Right hindlimb (tissue), 1 donor: Measurements from ENCODE around the gene ADK.
"Not testable (repeated sequence)": the region's sequence is repeated elsewhere in the genome, so short reads cannot be mapped to it uniquely, and the experiment has no call there.

Experiments
- DNase-seq: peaks from one replicate; pipeline ENCODE4 v3.0.0-alpha.2; 2018

ADK gene

GRCh38 chr10:74434547-74434946, 283.5 kb downstream of the ADK start:
- no peak for DNase-seq

GRCh38 chr10:74436523-74437170, 285.6 kb downstream of the ADK start:
- no peak for DNase-seq

DNA sequence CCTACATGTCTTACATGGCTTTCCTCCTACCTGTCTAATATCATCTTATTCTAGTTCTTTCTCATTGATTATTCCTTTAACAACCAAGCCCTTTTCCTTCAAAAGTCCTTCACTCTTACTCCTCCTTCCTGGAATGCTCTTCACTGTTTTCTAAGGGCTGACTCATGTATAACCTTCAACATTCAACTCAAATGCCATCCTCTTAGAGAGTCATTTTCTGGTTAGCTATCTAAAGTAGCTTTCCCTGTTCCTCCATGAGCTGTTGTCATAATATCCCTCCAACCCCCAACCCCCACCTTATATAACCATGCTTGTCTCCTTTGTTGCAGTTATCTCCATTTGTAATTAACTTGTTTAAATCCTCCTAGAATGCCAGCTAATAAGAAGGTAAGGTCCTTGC, 286.8 kb downstream of the ADK start:
- DNase-seq, result no peak

DNA sequence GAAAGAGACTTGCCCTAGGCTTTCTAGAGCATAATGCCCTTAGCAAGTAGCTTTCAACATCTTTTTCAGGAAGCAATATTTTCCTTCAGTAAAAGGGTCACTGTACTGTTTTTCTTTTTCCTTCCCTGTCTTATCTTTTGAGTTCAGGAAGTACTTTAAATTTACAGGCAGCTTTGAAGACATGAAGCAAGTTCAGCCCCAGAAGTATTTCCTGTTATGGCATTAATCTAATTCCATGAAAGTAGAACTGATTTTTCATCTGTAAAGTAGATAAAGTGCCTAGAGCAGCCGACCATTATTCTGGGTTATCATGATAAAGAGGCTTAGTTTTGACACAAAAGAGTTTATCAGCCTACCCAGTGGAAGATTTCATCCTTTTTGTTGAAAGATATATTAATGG, 288.2 kb downstream of the ADK start:
- DNase-seq, result no peak

DNA sequence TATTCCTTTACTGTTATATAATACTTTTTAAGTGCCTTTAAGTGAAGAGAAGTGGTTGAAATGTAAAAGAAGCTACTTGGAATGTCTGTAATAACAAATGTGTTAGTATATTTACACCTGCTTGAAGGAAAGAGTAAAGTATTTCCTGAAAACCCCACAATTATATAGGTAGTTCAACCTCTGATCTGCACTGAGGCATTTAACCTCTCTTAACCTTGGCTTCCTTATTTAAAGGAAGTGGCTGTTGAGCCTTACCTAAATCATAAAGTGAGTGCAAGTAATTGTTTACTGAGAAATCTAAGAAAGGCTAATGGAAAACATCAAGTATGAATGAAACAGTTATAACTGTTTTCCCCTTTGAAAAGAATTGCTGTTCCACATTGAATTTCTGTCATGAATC, 294.5 kb downstream of the ADK start:
- DNase-seq, result no peak

DNA sequence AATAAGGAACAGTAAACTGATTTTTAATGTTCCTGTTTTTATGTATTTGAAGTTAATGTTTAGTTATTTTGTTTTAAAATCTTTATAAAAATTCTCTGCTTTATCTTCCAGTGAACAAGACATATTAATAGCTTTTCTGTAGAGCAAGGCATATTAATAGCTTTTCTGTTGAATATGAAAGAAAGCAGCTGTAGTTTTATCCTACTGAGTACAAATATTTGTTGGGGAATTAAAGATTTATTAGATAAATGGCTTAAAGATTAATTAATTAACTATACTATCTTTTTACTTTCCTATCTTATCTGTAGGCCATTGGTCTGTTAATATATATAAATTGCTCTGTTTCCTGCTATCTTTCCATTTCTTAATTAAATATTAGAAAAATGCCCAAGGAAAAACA, 299.6 kb downstream of the ADK start:
- DNase-seq, result no peak

DNA sequence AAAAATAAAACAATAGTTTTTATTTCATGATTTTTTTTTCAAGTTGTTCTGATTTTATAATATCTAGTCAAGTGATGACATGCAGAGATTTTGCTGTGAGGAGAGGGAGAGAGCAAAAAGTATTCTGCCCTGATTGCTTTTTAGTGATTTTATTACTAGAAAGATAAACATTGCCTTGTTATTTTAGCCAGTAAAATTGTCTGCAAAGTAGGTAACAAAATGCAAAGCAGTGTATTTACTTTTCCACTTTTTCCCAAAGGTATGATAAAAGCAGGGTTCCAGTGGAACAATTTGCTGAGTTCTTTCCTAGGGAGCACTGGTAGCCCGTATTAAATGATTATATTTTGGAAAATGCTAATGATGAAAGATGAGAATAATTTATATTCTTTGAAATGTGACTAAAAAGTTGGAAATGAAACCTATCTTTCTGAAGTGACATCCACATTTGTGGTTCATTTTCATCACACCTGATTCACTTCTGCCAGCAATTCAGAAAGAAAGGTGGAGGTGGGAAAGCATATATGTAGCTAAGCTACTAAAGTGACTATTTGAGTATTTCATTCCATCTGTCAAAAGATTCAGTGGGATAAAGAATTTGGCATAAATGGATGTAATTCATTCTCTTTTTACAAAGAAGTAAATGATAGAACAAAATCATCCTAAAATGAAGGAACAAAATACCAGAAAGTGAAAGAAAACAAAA, 300.3 kb downstream of the ADK start:
- no peak for DNase-seq

DNA sequence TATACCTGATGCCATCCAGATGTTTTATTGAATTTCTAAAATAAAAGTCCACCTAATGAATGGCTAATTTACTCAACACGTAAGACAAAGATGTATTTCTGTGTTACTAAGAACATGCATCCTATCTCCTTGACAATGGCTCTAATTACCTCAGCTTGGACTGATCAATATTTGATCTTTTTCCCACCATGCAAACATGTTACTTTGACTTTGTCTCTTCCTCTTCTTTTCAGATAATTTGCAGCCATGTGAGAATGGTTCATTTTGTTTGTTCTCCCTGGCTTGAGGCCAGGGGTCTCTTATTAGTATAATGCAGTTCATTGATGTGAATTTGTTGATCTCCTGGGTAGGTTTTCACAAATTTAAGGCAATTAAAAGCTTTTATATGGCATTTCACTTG, 302.1 kb downstream of the ADK start:
- DNase-seq, result no peak

DNA sequence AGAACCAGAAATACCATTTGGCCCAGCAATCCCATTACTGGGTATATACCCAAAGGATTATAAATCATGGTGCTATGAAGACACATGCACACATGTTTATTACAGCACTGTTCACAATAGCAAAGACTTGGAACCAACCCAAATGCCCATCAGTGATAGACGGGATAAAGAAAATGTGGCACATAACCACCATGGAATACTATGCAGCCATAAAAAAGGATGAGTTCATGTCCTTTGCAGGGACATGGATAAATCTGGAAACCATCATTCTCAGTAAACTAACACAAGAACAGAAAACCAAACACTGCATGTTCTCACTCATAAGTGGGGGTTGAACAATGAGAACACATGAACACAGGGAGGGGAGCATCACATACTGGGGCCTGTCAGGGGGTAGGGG, 306.5 kb downstream of the ADK start:
- not testable (repeated sequence) for DNase-seq

DNA sequence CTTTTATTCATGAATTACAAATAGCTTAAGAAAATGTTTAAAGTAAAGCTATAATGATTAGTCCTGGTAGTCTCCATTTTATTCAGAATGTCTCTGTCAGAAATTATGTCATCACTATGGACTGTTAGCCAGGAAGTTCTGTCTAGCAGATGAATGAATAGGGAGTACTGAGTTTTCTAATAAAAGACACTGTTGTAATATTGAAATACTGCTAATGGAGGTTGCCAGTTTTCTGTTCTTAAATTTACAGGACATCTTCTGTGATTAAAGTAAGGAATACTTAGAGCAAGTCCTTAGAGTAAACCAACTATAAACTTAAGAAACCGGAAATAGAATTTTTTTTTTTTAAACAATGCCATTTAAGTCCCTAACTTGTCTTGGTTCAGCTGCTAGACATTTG, 309.8 kb downstream of the ADK start:
- no peak for DNase-seq

- DNase-seq, result no peak
These were observed 323.1 kb downstream of the ADK start for GRCh38 chr10:74474022-74474713.

DNA sequence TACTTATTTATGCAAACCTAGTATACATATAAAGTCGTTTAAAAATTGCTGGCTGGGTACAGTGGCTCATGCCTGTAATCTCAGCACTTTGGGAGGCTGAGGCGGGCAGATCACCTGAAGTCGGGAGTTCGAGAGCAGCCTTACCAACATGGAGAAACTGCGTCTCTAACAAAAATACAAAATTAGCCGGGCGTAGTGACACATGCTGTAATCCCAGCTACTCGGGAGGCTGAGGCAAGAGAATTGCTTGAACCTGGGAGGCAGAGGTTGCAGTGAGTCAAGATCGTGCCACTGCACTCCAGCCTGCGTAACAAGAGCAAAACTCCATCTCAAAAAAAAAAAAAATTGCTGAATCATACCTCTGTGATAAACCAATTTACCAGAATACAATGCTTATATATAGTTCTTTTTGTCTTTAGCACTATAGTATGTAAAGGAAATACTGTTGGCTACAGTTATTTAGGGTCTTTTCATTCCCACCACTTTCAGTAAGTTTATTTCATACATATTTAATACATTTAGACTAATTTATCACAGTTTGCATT, 325.2 kb downstream of the ADK start:
- not testable (repeated sequence) for DNase-seq

- DNase-seq, result no peak
These were observed 329.8 kb downstream of the ADK start for GRCh38 chr10:74480778-74481177.

DNA sequence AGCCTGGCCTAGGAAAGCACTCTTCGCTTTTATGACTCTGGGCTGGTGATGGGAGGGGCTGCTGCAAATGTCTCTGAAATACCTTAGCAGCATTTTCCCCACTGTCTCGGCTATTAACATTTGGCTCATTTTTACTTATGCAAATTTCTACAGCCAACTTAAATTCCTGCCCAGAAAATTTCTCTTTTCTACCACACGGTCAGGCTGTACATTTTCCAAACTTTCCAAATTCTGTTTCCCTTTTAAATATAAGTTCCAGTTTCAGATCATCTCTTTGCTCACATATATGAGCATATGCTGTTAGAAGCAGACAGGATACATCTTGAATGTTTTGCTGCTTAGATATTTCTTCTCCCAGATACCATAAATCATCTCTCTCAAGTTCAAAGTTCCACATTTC, 332.3 kb downstream of the ADK start:
- no peak for DNase-seq

DNA sequence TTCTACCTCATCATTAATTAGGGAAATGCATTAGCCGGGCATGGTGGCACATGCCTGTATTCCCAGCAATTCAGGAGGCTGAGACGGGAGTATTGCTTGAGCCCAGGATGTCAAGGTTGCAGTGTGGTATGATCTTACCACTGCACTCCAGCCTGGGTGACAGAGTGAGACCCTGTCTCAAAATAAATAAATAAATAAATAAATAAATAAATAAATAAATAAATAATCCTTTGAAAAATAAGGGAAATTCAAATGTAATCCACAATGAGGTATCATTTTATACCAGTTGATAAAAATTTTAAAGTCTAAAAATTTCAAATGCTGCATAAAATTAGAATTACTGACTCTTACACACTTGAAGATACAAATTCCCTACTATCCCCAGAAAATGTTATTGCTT, 334.3 kb downstream of the ADK start:
- no peak for DNase-seq

GRCh38 chr10:74486659-74487058, 335.6 kb downstream of the ADK start:
- DNase-seq, result no peak

DNA sequence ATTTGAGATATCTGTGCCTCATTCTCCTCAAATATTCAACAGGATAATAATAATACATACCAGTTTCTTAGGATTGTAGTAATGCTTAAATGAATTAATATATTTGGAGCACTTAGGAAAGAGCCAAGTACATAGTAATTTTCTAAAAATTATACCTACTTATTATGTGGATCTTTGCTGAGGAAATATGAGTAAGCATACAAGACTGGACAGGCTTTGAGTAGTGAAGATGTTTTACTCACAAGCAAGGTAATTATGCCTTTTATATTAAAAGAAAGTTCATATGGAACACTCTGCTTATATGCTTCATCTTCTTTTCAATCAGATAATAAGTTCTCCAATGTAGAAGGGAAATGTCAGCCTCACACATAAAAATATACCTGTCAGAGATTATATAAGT, 337.9 kb downstream of the ADK start:
- no peak for DNase-seq

DNA sequence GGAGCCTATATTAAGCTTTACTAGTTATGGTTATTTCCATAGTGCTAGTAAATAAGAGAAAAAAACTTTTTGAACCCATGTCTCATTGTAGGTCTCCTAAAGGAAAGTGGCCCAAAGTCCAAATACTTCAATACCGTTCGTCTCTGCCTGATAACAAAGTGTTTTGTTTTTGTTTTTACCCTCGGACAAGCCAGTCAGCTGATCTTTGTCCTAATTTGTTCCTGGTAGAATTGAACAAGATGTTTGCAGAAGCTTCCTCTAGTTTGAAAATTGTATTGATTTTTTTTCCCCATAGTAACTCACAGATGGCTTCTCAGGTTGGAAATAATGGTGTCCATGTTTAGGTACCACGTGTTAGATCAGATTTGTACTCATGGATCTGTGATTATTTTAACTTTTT, 339.5 kb downstream of the ADK start:
- DNase-seq, result no peak

GRCh38 chr10:74491014-74491413, 340.0 kb downstream of the ADK start:
- no peak for DNase-seq

DNA sequence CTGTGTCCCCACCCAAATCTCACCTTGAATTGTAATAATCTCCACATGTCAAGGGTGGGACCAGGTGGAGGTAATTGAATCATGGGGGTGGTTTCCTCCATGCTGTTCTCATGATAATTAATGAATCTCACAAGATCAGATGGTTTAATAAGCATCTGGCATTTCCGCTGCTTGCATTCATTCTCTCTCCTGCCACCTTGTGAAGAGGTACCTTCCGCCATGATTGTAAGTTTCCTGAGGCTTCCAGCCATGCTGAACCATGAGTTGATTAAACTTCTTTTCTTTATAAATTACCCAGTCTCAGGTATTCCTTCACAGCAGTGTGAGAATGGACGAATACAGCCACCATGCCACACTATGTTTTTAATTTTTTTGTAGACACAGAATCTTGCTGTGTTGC, 345.3 kb downstream of the ADK start:
- not testable (repeated sequence) for DNase-seq

- not testable (repeated sequence) for DNase-seq
These were observed 347.6 kb downstream of the ADK start for GRCh38 chr10:74498664-74499063.

- no peak for DNase-seq
These were observed 349.1 kb downstream of the ADK start for GRCh38 chr10:74500026-74500704.

DNA sequence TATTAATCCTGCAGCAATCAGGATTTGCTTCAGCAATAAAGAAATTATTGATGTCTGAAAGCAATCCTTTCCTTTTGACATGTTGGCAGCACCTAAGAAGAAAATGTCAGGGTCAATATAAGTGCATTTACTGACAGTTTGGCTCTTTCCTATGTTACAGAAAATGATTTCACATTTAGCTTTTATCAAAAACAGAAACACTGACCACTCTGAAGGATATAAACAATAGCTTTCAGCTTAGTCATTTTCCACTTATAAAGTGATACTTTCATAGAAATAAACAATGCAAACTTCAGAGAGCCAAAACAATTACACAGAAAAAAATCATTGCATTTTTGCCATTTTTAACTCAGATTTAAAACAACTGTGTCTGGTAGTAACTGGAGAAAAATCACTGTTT, 349.8 kb downstream of the ADK start:
- no peak for DNase-seq
